ENCODE results near the gene DTX1.

GRCh38 chr12:113112043-113112899 lies 55.7 kb downstream of the DTX1 start:
- TF ChIP-seq EZH2 (IDR thresholded peaks at IDR 0.05; ENCODE audit: low read depth, low read length, severe bottlenecking) (no peak), E2F6 (IDR thresholded peaks at IDR 0.05) (no peak)
